Fibroblast of gingiva (primary cell): ENCODE results near the gene EXOC4.
"Not testable (repeated sequence)": the region's sequence is repeated elsewhere in the genome, so short reads cannot be mapped to it uniquely, and the experiment has no call there.

Source experiments
- DNase-seq: peaks from one replicate; pipeline ENCODE4 v3.0.0-alpha.2; 2011; ENCODE audit warnings: low read depth

The EXOC4 gene

GRCh38 chr7:133871757-133872156, 618.9 kb downstream of the EXOC4 start:
- no peak for DNase-seq

DNA sequence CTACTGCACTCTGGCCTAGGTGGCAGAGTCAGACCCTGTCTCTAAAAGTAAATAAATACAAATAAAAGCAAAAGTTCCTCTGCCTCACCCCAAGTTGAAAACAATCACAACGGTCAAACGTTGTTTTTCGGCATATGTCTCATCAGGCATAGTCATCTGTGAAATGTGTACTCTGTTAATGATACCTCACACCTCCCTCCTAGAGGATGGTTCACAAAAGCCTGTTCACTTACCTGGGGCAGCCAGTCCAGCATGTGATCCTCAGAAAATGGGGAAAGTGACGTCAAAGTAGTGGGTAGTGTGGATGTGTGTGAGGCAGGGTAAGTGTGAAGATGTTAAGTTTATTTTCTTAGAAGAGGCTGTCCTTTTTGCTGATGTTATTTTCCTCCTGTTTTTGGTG, 620.3 kb downstream of the EXOC4 start:
- DNase-seq, result no peak

DNA sequence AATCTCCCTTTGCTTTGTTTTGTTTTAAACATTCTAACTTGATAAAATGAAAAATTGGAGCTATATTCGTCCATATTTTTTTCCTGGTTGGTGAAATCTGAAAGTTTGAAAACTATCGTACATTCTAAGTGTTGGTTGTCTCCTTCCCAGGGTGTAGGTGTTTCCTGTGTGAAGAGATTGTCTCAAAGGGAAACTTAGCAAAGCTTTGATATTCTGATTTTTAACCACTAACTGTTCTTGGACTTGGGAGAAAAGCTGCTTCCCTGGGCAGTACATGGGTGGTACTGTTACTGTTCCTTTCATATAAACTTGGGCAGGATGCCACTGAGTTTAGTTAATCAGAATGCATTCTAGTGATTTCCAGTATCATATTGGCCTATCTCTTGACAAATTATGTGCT, 620.8 kb downstream of the EXOC4 start:
- DNase-seq, result no peak

DNA sequence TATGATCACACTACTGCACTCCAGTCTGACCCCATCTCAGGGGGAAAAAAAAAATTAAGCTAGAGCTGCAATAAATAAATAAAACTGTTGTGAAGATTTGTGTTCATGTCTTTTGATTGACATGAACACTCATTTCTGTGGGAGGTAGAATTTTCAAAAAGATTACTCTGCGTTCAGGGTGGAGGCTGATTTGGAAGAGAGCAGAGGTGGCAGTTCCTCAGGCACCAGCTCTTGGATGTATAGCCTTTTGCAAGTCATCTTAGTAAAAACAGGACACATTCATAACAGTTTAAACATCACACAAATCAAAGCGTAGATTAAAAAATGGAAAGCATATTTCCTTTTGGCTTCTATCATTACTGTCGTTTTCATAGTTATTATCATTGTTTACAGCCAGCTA, 630.7 kb downstream of the EXOC4 start:
- no peak for DNase-seq

GRCh38 chr7:133885213-133885612, 632.3 kb downstream of the EXOC4 start:
- DNase-seq, result no peak

- no peak for DNase-seq
These were observed 633.2 kb downstream of the EXOC4 start for GRCh38 chr7:133886086-133886485.

GRCh38 chr7:133886797-133887196, 633.9 kb downstream of the EXOC4 start:
- no peak for DNase-seq

- DNase-seq, result no peak
These were observed 634.6 kb downstream of the EXOC4 start for GRCh38 chr7:133887459-133887858.

- no peak for DNase-seq
These were observed 635.4 kb downstream of the EXOC4 start for GRCh38 chr7:133888061-133888930.

- no peak for DNase-seq
These were observed 651.9 kb downstream of the EXOC4 start for GRCh38 chr7:133904776-133905175.

- DNase-seq, result not testable (repeated sequence)
These were observed 653.7 kb downstream of the EXOC4 start for GRCh38 chr7:133906553-133906952.

DNA sequence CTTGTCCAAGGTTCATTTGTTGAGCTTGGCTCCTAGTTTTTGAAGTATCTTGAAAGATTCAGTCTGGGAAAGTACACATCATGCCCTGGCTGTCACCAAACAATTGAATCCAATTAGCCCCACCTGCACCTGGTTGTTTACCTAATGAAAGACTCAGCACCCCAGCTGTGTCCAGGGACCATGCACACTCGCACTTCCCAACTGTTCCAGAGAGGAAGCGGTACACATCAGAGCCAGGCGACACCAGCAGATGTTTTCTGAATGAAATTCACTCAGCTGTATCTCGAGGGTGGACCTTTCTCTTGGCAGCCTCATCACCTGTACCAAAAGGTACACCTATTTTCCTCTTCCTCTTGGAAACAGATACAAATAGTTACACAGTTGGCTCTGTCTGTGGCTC, 657.9 kb downstream of the EXOC4 start:
- DNase-seq, result no peak

DNA sequence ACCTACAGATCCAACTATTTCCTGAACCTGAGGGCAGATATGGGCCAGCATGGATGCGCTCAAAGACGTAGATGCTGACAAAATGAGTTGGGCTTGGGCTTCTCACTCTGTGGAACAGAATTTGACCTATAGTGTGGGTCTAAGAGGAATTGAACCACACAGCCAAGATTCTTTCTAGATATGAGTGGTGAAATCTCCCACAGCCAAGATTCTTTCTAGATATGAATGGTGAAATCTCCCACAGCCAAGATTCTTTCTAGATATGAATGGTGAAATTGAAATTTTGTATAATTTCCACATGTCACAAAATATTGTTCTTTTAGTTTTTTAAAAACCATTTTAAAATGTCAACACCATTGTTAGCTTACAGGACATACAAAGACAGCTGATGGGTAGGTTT, 658.8 kb downstream of the EXOC4 start:
- DNase-seq, result no peak

DNA sequence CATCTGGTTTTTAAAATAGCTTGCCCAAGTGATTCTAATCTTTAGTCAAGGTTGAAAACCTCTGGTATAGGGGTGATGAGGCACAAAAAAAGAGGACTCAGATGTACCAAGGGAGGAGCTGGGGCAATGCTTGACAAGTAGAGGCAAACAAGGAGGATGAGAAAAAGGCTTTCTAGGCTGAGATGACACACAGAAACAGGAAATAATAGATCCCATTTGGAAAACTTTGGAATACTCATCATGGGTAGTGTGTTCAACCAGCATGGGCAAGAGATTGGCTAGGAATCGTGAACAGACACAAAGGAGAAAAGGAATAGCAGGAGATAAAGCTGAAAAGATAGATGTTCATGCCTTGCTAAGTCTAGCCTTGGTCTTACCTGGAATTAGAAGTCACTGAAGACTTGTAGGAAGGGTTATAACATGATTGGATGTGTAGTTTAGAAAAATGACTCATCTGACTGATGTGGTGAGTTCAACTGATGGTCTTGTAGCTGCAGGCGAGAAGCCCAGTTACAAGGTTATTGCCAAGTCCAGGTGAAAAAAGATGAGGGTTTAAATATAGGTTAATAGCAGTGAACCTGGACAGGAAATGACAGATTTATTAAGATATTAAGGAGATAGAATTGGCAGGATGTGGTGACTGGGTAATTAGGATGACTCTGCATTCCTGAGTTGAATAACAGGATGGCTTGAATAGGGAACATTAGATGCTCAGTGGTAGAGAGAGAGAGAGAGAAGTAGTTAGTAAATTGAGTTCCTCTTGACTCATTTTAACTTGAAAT, 660.2 kb downstream of the EXOC4 start:
- no peak for DNase-seq

DNA sequence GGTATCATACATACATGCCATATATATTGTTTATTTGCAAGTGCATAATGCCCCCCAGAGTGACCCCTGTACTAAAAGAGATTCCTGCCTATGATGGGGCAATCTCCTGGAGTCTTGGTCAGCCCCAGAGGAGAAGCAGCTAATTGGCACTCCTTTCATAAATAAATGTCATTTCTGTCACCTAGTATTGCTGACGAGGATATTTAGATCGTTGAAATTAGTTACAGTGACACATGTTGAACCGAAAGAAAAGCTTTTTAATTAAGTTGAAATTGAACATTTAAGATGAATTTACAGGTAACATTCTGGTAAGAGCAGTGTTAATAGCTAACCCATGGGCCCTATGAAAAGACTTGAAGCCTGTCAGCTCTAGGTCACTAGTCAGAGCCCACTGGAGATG, 663.7 kb downstream of the EXOC4 start:
- no peak for DNase-seq

DNA sequence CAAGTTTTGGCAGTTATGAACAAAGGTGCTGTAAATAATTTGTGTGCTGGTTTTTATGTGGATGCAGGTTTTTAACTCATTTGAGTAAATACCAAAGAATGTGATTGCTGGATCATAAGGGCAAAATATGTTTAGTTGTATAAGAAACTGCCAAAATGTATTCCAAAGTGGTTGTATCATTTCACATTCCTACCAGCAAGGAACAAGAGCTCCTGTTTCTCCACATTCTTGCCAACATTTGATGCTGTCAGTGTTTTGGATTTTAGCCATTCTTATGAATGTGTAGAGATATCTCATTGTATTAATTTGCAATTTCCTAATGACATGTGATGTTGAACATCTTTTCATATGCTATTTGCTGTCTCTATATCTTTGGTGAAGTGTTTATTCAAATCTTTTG, 666.9 kb downstream of the EXOC4 start:
- DNase-seq, result peak; percentile 18

DNA sequence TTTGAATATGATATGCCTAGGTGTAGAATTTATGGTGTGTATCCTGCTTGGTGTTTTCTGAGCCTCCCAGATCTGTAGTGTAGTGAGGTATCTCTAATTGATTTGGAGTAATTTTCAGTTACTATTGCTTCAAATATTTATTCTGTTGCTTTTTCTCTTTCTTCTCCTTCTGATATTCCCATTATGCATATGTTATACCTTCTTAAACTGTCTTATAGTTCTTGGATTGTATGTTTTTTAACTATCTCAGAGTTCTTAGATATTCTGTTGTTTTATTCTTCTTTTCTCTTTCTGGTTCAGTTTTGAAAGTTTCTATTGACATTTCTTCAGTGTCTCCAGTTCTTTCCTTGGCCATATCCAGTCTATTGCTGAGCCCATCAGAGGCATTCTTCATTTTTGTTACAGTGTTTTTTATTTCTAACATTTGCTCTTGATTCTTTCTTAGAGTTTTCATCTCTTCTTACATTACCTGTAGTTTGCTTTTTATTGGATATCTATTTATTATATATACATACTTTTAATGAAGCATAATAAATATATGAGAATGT, 668.8 kb downstream of the EXOC4 start:
- no peak for DNase-seq

DNA sequence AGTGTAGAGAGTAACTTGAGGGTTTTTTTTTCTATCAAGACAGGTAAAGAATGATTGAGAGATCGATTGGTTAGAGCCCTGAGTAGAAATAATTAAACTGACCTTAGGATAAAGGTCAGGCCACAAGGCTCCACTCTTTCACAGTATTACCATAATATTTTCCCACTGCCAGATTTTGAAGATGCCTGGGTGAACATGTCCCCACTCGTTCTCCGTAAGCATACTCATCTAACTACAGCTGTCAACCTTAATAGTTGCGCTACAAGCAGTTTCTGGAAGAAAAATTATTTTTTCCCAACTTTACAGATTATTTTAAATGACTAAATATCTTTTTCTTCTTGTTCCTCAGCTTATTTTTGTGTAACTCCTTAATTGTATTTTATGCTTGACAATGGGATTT, 671.1 kb downstream of the EXOC4 start:
- no peak for DNase-seq

GRCh38 chr7:133931053-133931452, 678.2 kb downstream of the EXOC4 start:
- DNase-seq, result no peak

DNA sequence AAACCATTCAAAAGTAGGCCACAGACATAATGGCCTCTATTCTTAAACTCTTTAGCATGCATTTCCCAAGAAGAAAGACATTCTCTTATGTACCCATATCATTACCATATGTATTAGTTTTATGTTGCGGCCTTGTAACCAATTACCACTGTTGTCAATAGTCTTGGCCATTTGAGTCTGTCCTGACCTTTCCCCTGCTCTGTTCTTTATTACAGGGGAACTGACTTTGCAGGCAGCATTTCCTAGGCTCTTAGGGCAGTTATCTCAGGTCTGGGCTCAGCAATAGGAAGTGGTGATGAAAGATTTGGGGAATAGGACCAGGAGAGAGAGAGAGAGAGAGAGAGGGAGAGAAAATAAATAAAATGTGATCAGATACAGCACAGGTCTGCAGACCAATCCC, 679.7 kb downstream of the EXOC4 start:
- no peak for DNase-seq

DNA sequence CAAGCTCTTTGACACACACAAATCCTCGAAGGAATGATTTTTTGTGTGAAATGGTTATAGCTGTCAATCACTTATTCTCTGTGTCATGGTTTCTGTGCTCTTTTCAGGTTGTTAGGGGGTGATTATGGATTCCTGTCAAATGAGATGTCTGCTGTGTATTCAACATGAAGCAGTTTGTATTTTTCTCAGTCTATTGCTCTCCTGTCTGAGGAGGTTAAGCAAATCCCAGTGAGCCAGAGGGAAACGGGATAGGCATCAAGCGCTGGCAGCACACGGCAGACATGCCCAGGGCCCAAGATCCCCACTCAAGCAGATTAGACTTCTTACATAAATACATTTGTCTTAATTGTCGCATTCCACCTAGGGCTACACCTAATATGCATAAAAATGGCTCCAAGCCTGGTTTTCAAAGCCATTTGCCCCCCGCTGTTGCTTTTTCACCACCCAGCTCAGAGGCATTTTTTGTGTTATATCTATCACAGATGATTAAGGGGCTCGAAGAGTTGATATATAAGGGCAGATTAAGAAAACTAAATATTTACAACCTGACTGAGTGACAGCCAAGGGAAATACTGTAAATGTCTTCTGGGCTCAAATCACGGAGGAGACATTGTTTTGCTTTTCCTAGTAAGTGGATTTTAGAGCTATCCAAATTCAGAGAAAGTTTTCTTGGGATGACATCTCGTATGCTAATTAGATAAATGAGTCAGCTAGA, 681.5 kb downstream of the EXOC4 start:
- DNase-seq, result no peak

- peak; percentile 52 for DNase-seq
These were observed 682.1 kb downstream of the EXOC4 start for GRCh38 chr7:133934977-133935330.

DNA sequence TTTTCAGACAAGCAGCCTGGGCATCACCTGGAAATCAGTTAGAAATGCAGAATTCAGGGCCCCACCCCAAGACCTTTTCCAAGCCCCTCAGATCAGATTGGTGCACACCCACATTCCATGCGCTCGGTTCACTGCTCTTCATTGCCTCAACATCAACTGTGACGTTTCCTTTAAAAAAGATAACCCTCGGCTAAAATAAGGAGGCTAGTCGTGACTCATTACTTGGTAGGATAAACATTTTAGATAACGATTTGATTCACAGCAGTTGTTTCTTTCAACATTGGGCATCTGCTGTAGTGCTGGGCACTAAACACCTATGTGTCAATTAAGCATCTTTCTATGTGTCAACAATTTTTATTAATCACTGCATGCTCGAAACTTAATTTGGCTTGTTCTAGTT, 683.2 kb downstream of the EXOC4 start:
- DNase-seq, result no peak
